Activated naive CD4-positive, alpha-beta T cell treated with Interleukin-2 at 50 U/mL for 16 hours (primary cell): ENCODE measurements around the gene NEK7.

Source experiments
- DNase-seq: peaks from one replicate; pipeline ENCODE4 v3.0.0-alpha.2; 2020

The NEK7 gene

DNA sequence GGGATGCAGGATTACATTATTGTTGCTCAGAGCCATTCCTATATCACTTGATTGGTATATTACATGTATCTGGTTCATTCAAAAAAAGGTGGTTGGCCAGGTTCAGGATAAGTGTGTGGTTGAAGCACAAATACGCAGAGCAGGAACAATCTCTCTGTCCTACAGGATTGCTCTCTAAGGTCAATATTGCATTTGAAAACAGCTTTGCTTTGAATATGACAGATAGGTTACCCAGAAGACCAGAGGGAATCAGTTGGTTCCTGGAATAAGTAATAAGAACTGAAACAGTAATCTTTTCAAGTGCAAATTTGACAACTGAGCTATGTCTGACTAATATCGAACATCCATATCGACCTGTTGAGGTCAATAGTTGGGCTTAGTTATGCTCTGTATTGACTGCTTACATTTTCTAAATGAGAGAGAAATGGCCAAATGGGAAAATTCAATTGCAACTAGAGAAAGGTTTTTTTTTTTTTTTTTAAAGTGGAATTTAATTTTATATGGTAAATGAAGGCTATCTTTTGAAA lies 206.9 kb downstream of the NEK7 start:
- DNase-seq = no peak

DNA sequence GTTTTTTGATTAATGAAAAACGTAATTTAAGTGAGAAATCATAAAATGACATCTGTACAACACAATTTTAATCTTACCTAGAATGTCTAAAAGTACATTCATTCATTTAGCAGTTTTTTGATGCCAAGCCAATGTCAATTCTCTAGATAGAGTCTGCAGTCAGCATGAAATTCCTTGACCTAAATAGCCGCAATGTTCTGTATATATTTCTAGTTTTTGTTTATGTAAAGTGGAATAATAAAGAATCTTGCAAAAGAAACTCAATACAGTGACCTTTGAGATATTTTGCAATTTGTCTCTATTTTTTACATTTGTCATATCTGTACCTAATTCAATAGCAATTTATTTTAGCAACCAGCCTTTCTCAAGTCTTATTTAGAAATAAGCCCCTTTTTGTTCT lies 207.7 kb downstream of the NEK7 start:
- no peak for DNase-seq

DNA sequence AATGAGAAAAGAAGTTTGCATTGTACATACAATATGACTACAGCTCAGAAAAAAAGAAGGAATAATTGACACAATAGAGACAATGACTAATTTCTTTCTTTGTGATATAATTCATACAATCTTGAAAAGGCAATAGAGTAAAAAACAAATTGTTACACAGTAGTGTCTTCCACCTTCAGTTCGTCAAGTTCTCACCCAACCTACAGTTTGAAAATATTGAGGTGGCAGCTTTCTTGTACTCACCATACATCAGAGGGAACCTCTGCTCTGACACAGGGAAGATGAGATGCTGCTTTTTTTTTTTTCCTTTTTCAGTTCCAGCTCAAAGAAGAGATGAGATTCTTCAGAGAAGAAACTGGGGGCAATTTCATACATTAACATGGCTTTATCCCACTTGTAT lies 210.5 kb downstream of the NEK7 start:
- no peak for DNase-seq

DNA sequence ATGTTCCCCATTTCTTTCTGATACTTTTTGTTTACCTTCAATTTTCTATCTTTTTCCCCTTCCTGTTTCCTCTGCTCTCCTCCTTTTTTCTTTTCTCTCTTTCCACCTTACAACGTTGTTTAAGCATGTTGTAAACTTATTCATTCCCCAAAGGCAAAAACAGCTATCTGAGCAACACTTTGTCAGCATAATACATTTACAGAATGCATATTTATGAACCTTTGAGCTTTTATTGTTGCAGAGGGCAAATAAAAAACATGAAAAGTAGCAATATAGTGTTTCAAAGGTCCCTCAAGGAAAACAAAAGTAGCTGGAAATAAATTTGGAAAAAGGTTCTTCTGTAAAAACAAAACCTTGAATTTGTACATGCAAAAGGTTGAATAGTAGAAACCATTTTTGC lies 214.2 kb downstream of the NEK7 start:
- DNase-seq = no peak
